ENCODE results near the gene TCOF1.
A peak's percentile ranks its signal among the peaks of the same experiment; 100 is the strongest.

Gene TCOF1

DNA sequence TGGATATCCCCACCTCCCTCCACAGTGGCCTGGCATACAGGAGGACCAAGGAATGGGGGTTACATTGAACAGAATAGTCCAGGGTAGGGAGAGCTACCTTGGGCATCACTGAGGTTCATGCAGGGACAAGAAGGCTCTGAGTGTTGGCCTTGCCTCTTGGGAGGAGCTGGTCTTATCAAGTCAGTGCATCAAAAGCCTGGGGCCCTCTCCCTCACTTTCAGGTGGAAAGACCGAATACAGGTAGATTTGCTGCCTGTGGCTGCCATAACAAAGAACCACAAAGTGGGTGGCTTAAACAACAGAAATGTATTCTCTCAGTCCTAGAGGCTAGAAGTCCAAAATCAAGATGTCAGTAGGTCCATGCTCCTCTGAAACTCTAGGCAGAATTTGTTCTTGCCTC is 36.3 kb upstream of the TCOF1 start:
- ATAC-seq, result no peak
- TF ChIP-seq BACH2 (CRISPR knock-in tag; IDR thresholded peaks at IDR 0.05; ENCODE audit: borderline replicate concordance), result no peak
- no peak for TF ChIP-seq ISL1 (CRISPR knock-in tag; IDR thresholded peaks at IDR 0.05)
- no peak for TF ChIP-seq OSR1 (CRISPR knock-in tag; IDR thresholded peaks at IDR 0.05)
- no peak for TF ChIP-seq RARB (CRISPR knock-in tag; IDR thresholded peaks at IDR 0.05)
- TF ChIP-seq GLIS3 (CRISPR knock-in tag; IDR thresholded peaks at IDR 0.05), result no peak
- TF ChIP-seq POU6F1 (CRISPR knock-in tag; IDR thresholded peaks at IDR 0.05; ENCODE audit: borderline replicate concordance, low read depth), result no peak
- TF ChIP-seq ESRRG (CRISPR knock-in tag; IDR thresholded peaks at IDR 0.05), result no peak
- TF ChIP-seq, protein P1, sequence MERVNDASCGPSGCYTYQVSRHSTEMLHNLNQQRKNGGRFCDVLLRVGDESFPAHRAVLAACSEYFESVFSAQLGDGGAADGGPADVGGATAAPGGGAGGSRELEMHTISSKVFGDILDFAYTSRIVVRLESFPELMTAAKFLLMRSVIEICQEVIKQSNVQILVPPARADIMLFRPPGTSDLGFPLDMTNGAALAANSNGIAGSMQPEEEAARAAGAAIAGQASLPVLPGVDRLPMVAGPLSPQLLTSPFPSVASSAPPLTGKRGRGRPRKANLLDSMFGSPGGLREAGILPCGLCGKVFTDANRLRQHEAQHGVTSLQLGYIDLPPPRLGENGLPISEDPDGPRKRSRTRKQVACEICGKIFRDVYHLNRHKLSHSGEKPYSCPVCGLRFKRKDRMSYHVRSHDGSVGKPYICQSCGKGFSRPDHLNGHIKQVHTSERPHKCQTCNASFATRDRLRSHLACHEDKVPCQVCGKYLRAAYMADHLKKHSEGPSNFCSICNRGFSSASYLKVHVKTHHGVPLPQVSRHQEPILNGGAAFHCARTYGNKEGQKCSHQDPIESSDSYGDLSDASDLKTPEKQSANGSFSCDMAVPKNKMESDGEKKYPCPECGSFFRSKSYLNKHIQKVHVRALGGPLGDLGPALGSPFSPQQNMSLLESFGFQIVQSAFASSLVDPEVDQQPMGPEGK (CRISPR knock-in tag; IDR thresholded peaks at IDR 0.05; ENCODE audit: borderline replicate concordance), result no peak
- TF ChIP-seq ARNTL (CRISPR knock-in tag; IDR thresholded peaks at IDR 0.05; ENCODE audit: borderline replicate concordance, low read depth), result no peak
- no peak for TF ChIP-seq SNAI2 (CRISPR knock-in tag; IDR thresholded peaks at IDR 0.05)

DNA sequence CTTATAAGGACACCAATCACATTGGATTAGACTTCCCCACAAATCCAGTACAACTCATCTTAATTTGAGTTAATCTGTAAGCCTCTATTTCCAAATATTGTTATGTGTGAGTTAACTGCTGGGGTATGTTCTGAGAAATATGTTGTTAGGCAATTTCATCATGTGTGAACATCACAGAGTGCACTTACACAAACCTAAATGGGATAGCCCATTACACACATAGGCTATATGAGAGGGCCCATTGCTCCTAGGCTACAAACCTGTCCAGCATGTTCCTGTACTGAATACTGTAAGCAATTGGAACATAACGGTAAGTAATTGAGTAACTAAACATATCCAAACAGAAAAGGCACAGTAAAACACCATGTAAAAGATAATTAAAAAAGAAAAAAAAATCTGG is 35.7 kb upstream of the TCOF1 start:
- TF ChIP-seq, protein P1 (CRISPR knock-in tag; IDR thresholded peaks at IDR 0.05; ENCODE audit: borderline replicate concordance), result no peak
- TF ChIP-seq ZC3H10 (CRISPR knock-in tag; IDR thresholded peaks at IDR 0.05), result no peak
- no peak for TF ChIP-seq TOX (CRISPR knock-in tag; IDR thresholded peaks at IDR 0.05; ENCODE audit: borderline replicate concordance)
- TF ChIP-seq BACH2 (CRISPR knock-in tag; IDR thresholded peaks at IDR 0.05; ENCODE audit: borderline replicate concordance), result no peak
- TF ChIP-seq TCF4 (CRISPR knock-in tag; IDR thresholded peaks at IDR 0.05; ENCODE audit: borderline replicate concordance), result no peak
- TF ChIP-seq CREB5 (CRISPR knock-in tag; IDR thresholded peaks at IDR 0.05; ENCODE audit: low read depth), result no peak
- no peak for TF ChIP-seq OSR1 (CRISPR knock-in tag; IDR thresholded peaks at IDR 0.05)
- TF ChIP-seq TSHZ2 (CRISPR knock-in tag; IDR thresholded peaks at IDR 0.05), result no peak
- no peak for TF ChIP-seq CSRNP3 (CRISPR knock-in tag; IDR thresholded peaks at IDR 0.05)
- TF ChIP-seq ZFP3 (CRISPR knock-in tag; IDR thresholded peaks at IDR 0.05), result no peak
- no peak for TF ChIP-seq ARNTL (CRISPR knock-in tag; IDR thresholded peaks at IDR 0.05; ENCODE audit: borderline replicate concordance, low read depth)
- no peak for ATAC-seq

DNA sequence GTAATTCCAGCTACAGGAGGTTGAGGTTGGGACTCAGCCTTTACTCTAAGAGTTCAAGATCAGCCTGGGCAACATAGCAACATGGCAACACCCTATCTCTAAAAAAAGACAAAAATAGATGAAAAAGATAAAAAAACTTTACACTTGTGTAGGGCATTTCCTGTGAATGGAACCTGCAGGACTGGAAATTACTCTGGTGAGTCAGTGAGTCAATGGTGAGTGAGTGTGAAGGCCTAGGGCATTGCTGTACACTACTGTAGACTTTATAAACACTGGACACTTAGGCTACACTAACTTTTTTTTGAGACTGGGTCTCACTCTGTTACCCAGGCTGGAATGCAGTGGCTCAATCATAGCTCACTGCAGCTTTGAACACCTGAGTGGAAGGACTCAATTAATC is 35.3 kb upstream of the TCOF1 start:
- TF ChIP-seq ZFP30 (CRISPR knock-in tag; IDR thresholded peaks at IDR 0.05) (no peak), ZC3H10 (CRISPR knock-in tag; IDR thresholded peaks at IDR 0.05) (no peak), CSRNP3 (CRISPR knock-in tag; IDR thresholded peaks at IDR 0.05) (no peak), ZFP3 (CRISPR knock-in tag; IDR thresholded peaks at IDR 0.05) (peak; percentile 46; the same call in 1 of the 2 replicates), POU6F1 (CRISPR knock-in tag; IDR thresholded peaks at IDR 0.05; ENCODE audit: borderline replicate concordance, low read depth) (no peak), CSDC2 (CRISPR knock-in tag; IDR thresholded peaks at IDR 0.05) (no peak), BACH2 (CRISPR knock-in tag; IDR thresholded peaks at IDR 0.05; ENCODE audit: borderline replicate concordance) (no peak), ESRRG (CRISPR knock-in tag; IDR thresholded peaks at IDR 0.05) (no peak), TOX (CRISPR knock-in tag; IDR thresholded peaks at IDR 0.05; ENCODE audit: borderline replicate concordance) (no peak)
- no peak for ATAC-seq
